ENCODE measurements around the gene CDK18.

DNA sequence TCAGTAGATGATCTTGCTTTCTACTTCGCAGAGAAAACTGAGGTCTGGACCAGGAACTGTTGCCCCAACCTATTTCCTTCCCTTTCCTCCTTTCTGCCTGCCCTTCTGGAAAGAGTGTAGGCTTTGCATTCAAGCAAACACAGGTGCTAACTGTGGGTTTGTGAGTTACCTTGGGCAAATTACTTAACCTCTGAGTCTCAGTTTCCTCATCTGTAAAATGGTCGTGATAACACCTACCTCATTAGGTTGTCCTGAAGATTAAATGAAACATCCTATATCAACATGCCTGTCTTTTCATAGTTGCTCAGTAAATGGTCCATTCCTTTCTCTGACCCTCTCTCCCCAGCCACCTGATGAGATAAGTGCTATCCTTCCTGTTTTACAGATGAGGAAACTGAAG is 39.1 kb upstream of the CDK18 start:
- TF ChIP-seq TAF1 (IDR thresholded peaks at IDR 0.05; ENCODE audit: borderline replicate concordance, insufficient read depth, low read length) (no peak), POLR2AphosphoS5 (IDR thresholded peaks at IDR 0.05; ENCODE audit: low read depth, low read length) (no peak), FOXP2 (optimal IDR thresholded peaks at IDR 0.05; ENCODE audit: borderline replicate concordance, extremely low read depth, extremely low read length, insufficient read depth) (no peak), SIN3A (IDR thresholded peaks at IDR 0.05; ENCODE audit: borderline replicate concordance, insufficient read depth, low read length) (no peak)

All from PFSK-1 (cell line).